Stimulated activated naive CD8-positive, alpha-beta T cell treated with anti-CD3 and anti-CD28 coated beads, Interleukin-15, amount 100 ng/mL, for 72 hours (primary cell): ENCODE data around the gene ALKBH5.

Experiments
- ATAC-seq: fragments of 150-1000 bp; cut with Tn5 transposase; 2 replicates; pipeline ENCODE4 v1.10.0; 2021; ENCODE audit warnings: mild to moderate bottlenecking, moderate library complexity
- DNase-seq, 2 donors: peaks; one replicate each; pipeline ENCODE4 v3.0.0; 2021 to 2022
- H3K27ac Mint-ChIP-seq, 2 donors: one replicate each; pipeline ENCODE4 v1.8.0; 2022; ENCODE audit warnings: mild to moderate bottlenecking in 2 of 2, mixed read lengths in 2 of 2, moderate library complexity in 2 of 2
- H3K27me3 Mint-ChIP-seq: one replicate; pipeline ENCODE4 v1.8.0; 2022; ENCODE audit warnings: mixed read lengths
- H3K4me1 Mint-ChIP-seq: one replicate; pipeline ENCODE4 v1.8.0; 2022; ENCODE audit warnings: mild to moderate bottlenecking, mixed read lengths
- H3K4me3 Mint-ChIP-seq, 2 donors: one replicate each; pipeline ENCODE4 v1.8.0; 2022; ENCODE audit warnings: mild to moderate bottlenecking in 2 of 2, mixed read lengths in 2 of 2, moderate library complexity in 1 of 2
- H3K9me3 Mint-ChIP-seq, 2 donors: one replicate each; pipeline ENCODE4 v1.8.0; 2022; ENCODE audit warnings: mixed read lengths in 2 of 2

The ALKBH5 gene

DNA sequence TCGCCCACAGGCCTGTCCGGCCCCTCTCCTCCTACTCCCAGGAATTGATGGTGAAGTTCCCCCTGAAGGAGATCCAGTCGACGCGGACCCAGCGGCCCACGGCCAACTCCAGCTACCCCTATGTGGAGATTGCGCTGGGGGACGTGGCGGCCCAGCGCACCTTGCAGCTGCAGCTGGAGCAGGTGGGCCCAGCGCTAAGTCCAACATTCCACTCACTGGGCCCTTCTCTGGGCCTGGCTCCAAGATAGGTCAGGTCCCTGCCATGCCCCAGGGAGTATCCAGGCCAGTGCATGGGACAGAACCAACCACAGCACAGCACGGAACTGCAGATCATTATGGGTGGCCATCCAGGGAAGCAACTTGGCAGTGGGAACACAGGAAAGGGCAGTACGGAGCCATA is 9.9 kb upstream of the ALKBH5 start:
- Mint-ChIP-seq H3K27ac (peak overlapping the region in 1 of 2 donors; percentile 25), H3K9me3 (no peaks in the 10 kb centered on the region), H3K4me3 (no peak overlapping the region), H3K27me3 (no peaks in the 10 kb centered on the region), H3K4me1 (peaks cover 7% of the 10 kb centered on the region)
- DNase-seq (no peak), ATAC-seq (no peak)

DNA sequence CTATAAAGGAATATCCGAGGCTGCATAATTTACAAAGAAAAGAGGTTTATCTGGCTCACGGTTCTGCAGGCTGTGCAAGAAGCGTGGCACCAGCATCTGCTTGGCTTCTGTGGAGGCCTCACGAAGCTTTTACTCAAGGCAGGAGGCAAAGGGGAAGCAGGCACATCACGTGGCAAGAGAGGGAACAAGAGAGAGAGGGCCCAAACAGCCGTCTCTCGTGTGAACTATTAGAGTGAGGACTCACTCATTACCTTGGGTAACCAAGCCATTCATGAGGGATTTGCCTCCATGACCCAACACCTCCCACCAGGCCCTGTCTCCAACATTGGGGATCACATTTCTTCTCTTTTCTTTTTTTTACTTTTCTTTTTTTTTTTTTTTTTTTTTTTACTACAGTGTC is 7.5 kb upstream of the ALKBH5 start:
- DNase-seq = no peak
- ATAC-seq = no peak

DNA sequence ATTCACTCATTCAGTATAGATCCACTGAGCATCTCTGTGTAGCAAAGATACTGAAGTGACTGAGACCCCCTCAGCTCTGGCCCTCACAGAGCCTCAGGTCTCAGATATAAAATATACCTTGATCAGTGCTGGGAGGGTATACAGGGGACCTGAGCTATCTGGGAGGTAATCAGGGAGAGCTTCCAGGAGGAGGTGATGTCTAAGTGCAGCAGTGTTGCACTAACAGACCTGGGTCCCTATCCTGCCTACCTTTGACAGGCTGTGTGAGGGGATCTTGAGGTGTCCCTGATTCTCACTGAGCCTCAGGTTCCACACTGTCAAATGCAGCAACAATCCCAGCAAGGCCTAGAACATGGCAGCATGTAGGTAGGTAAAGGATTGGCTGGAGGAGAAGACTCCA is 6.5 kb upstream of the ALKBH5 start:
- no peaks in the 10 kb centered on the region for H3K9me3 Mint-ChIP-seq
- H3K27me3 Mint-ChIP-seq = no peaks in the 10 kb centered on the region
- peaks cover 30% of the 10 kb centered on the region for H3K4me1 Mint-ChIP-seq
- no peak overlapping the region for H3K4me3 Mint-ChIP-seq
- H3K27ac Mint-ChIP-seq = peak overlapping the region in 1 of 2 donors; percentile 89
- DNase-seq = no peak
- no peak for ATAC-seq

More for the DNA sequence above, 7.5 kb upstream of the ALKBH5 start:
- peaks cover 21% of the 10 kb centered on the region for H3K4me1 Mint-ChIP-seq
- H3K4me3 Mint-ChIP-seq = no peak overlapping the region
- no peaks in the 10 kb centered on the region for H3K27me3 Mint-ChIP-seq
- no peak overlapping the region for H3K27ac Mint-ChIP-seq
- H3K9me3 Mint-ChIP-seq = no peaks in the 10 kb centered on the region

DNA sequence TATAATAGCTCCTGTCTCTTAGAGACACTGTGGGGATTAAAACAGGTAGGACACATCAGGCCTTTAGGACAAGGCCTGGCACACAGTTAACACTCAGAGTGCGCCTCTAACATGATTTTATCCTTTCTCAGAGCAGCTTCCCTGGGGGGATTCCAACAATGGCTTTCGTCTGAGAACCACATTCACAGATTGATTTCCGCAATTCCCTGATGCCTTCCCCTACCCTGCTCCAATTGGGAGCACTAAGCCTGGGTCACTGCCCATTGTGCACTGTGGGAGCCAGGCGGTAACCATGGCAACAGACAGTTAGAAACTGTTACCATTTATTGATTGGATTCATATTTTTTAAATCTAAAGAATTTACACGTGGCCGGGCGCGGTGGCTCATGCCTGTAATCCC is 5.9 kb upstream of the ALKBH5 start:
- Mint-ChIP-seq H3K9me3 (no peaks in the 10 kb centered on the region), H3K4me1 (peaks cover 36% of the 10 kb centered on the region), H3K27me3 (no peaks in the 10 kb centered on the region), H3K4me3 (no peak overlapping the region), H3K27ac (no peak overlapping the region)
- DNase-seq = no peak
- ATAC-seq = no peak

DNA sequence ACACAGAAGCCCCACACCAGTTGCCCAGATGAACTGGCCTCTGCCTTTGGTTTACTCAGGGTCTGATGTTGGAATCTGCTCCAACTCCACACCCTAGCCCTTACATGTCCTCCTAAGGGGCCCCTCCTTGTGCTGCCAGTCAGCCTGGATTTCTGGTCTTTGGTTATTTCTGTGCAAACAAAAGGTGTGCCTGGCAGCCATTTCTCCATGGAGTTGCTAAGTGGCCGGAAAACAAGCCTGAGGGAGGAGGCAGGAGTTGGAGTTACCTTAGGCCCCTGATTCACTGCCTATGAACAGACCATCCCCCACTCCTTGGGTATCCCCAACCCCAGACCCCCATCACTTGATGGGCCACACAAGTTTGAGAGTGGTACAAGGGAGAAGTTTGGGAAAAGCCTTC is 4.4 kb upstream of the ALKBH5 start:
- Mint-ChIP-seq H3K4me1 (peaks cover 34% of the 10 kb centered on the region), H3K9me3 (no peaks in the 10 kb centered on the region), H3K4me3 (no peak overlapping the region), H3K27ac (peak overlapping the region in 1 of 2 donors; percentile 77), H3K27me3 (no peaks in the 10 kb centered on the region)
- no peak for ATAC-seq
- no peak for DNase-seq

DNA sequence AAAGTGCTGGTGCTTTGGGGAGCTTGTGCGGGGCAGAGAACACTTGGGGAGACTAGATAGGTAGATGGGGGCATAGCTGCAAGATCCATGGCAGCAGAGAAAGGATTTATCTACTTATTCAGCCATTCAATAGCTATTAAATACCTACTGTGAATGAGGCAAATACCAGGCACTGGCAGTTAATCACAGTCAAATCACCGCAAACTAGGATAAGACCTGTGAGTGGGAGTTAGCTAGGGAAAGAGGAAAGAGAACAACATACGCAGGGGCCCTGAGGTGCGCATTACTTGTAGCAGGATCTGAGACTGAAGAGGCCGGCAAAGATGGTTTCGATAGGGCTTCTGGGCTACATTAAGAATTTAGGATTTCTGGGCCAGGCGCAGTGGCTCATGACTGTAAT is 3.8 kb upstream of the ALKBH5 start:
- no peak for ATAC-seq
- H3K4me3 Mint-ChIP-seq = no peak overlapping the region
- H3K27ac Mint-ChIP-seq = no peak overlapping the region
- no peaks in the 10 kb centered on the region for H3K9me3 Mint-ChIP-seq
- no peaks in the 10 kb centered on the region for H3K27me3 Mint-ChIP-seq
- H3K4me1 Mint-ChIP-seq = peaks cover 35% of the 10 kb centered on the region
- no peak for DNase-seq

DNA sequence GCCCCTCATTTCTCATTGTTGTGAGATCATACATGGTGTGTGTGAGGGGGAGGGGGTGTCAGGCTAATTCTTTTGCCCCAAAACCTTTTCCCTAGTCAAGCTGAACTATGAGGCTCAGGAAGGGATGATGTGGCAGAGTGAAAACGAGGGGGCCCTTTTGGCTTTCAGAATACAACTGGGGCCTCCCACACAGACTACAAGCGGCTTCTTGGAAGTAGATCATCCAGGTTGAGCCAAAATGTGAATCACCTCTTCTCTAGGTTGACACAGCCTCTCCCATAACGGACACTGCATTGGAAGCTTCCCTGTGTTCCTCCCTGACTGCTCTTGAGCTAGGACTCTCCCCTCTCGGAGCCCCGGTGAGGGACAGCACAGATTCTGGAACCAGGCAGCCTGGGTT is 2.3 kb upstream of the ALKBH5 start:
- peak overlapping the region; percentile 90 to 98 for H3K4me3 Mint-ChIP-seq
- peak overlapping the region; percentile 88 to 98 for H3K27ac Mint-ChIP-seq
- peaks cover 47% of the 10 kb centered on the region for H3K4me1 Mint-ChIP-seq
- no peaks in the 10 kb centered on the region for H3K9me3 Mint-ChIP-seq
- DNase-seq (peak; percentile 27 to 49), ATAC-seq (no peak)
- no peaks in the 10 kb centered on the region for H3K27me3 Mint-ChIP-seq

DNA sequence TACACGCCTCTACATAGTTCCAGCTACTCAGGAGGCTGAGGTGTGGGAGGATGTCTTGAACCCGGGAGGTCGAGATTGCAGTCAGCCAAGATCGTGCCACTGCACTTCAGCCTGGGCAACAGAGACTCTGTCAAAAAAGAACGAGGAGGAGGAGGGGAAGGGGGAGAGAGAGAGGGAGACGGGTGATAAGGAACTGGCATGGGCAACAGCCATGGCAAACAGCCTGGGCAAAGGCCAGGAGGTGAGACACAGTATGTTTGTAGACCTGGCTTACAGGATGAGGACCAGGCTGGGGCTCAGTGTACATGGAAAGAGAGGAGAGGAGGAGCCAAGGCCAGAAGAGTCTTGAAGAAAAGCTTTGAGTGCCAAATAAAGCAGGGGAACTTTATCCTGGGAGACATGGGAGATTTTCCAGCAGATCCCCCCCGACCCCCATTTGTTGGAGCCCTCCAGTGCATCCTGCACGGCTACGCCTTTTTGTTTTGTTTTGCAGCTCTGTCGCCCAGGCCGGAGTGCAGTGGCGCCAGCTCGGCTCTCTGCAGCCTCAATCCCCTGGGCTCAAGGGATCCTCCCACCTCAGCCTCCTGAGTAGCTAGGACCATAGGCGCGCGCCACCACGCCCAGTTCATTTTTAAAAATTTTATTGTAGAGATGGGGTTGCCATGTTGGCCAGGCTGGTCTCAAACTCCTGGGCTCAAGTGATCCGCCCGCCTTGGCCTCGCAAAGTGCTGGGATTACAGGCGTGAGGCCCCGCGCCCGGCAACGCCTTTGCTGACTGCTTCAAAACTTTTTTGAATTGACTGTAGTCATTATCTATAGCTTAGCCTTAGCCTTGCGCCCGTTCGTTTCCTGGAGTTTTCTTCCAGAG is 1.3 kb upstream of the ALKBH5 start:
- Mint-ChIP-seq H3K9me3 (no peaks in the 10 kb centered on the region), H3K27me3 (no peaks in the 10 kb centered on the region), H3K27ac (peak overlapping the region; percentile 98 to 99), H3K4me1 (peaks cover 57% of the 10 kb centered on the region), H3K4me3 (peak overlapping the region; percentile 90 to 98)
- no peak for DNase-seq
- no peak for ATAC-seq

DNA sequence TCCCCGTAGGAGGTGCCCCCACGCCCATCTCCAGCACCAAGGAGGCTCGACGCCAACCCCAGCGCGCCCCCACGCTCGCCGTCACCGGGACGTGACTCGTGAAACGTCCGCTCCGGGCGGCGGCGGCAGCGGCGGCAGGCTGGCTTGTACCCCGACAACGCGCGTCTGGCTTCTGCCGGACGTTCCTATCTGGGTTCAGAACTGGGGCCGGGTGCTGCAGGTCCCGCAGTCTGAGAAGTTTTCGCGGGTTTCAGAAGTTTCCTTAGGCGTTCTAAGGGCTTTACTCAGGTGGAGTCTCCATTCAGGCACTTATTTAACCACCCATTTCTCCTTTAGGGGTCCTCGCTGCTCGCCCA is 672 bp upstream of the ALKBH5 start:
- Mint-ChIP-seq H3K4me1 (peaks cover 63% of the 10 kb centered on the region), H3K27ac (peak overlapping the region; percentile 98 to 99), H3K4me3 (peak overlapping the region; percentile 90 to 98), H3K9me3 (no peaks in the 10 kb centered on the region), H3K27me3 (no peaks in the 10 kb centered on the region)
- peak in 1 of 2 donors; percentile 85 for DNase-seq
- peak; percentile 58 for ATAC-seq

DNA sequence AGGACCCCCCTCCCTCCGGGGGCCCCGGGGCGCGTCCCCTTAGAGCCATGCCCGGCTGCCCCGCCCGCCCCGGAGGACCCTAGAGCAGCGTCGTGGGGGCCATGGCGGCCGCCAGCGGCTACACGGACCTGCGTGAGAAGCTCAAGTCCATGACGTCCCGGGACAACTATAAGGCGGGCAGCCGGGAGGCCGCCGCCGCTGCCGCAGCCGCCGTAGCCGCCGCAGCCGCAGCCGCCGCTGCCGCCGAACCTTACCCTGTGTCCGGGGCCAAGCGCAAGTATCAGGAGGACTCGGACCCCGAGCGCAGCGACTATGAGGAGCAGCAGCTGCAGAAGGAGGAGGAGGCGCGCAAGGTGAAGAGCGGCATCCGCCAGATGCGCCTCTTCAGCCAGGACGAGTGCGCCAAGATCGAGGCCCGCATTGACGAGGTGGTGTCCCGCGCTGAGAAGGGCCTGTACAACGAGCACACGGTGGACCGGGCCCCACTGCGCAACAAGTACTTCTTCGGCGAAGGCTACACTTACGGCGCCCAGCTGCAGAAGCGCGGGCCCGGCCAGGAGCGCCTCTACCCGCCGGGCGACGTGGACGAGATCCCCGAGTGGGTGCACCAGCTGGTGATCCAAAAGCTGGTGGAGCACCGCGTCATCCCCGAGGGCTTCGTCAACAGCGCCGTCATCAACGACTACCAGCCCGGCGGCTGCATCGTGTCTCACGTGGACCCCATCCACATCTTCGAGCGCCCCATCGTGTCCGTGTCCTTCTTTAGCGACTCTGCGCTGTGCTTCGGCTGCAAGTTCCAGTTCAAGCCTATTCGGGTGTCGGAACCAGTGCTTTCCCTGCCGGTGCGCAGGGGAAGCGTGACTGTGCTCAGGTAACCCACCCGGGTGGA is 759 bp downstream of the ALKBH5 start:
- Mint-ChIP-seq H3K4me3 (peak overlapping the region; percentile 90 to 98), H3K9me3 (no peaks in the 10 kb centered on the region), H3K4me1 (peaks cover 74% of the 10 kb centered on the region), H3K27ac (peak overlapping the region; percentile 93 to 97), H3K27me3 (no peaks in the 10 kb centered on the region)
- ATAC-seq (peak; percentile 16), DNase-seq (peak; percentile 55 to 73)

DNA sequence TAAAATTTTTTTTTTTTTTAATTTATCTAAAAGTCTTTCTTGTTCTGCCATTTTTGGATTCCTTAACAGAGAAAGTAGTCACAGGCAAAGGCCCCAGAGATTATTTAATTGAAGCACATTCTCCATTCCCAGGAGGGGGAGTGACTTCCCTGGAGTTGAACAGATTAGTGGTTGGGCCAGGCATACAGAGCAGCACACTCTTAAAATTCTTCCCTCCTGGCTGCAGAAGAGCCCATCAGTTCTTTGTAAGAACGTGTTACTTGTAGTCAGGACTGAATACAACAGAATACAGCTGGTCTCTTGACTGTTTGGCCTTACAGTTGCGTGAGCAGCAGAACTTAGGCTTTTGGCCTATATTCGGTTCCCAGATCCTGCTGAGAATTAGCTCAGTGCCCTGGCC is 1.8 kb downstream of the ALKBH5 start:
- H3K27ac Mint-ChIP-seq = peak overlapping the region; percentile 93 to 97
- H3K9me3 Mint-ChIP-seq = no peaks in the 10 kb centered on the region
- ATAC-seq (no peak), DNase-seq (no peak)
- peaks cover 79% of the 10 kb centered on the region for H3K4me1 Mint-ChIP-seq
- no peaks in the 10 kb centered on the region for H3K27me3 Mint-ChIP-seq
- H3K4me3 Mint-ChIP-seq = peak overlapping the region; percentile 90 to 98

DNA sequence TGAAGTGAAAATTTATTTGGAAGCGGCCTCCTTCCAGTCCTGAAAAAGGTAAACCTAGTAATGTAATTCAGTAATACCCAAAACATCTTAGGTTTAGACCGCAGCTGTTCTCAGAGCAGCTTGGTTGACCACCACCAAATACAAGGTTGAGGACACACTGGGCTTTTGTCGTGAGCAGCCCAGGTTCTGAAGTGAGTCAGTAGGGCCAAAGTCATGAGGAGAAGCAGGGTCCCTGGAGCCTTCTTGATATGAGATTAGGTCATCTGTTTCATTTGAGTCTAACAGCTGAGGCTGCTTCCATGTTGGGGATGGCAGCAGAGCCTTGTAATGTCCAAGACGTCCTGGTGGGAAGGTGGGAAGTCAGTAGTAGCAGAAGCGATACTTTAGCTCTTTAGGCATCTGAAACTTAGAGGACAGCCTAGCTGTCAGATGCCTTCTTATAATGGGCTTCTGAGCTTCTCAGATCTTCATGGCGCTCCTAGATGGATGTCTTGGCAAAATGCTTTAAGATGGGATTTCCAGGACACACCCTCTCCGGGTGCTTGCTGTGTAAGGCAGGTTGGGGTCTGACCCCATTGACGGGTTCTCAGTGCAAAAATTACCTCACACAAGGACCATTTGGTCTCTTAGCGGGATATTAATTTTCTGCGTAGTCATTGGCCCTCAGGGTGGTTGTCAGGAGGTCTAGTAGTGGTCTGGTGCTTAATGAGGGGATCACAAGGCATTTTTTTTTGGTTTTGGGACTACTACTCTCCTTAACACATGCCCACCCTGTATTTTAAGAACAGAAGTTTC is 2.4 kb downstream of the ALKBH5 start:
- Mint-ChIP-seq H3K9me3 (no peaks in the 10 kb centered on the region), H3K4me3 (peak overlapping the region; percentile 90 to 98)
- no peak for ATAC-seq

DNA sequence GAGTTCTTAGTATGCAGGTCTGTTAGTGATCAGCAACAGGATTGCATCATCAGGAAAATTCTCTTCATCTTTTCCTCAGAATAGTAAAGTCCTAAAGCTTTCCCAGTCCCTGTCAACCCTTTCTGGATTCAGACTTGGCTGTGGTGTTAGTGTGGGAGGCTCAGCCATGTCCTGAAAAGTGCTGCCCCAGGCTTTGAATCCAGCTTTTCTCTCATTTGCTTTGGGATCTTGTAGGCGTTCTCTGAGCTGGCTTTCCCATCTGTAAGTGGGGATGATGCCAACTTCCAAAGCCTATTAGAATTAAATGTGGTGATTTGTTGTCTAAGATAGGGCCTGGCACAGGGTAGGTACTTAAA is 3.0 kb downstream of the ALKBH5 start:
- Mint-ChIP-seq H3K27me3 (no peaks in the 10 kb centered on the region), H3K4me3 (peak overlapping the region; percentile 90 to 98), H3K9me3 (no peaks in the 10 kb centered on the region), H3K27ac (peak overlapping the region; percentile 75 to 93), H3K4me1 (peaks cover 79% of the 10 kb centered on the region)
- ATAC-seq = no peak
- no peak for DNase-seq

More for the DNA sequence above, 2.4 kb downstream of the ALKBH5 start:
- no peaks in the 10 kb centered on the region for H3K27me3 Mint-ChIP-seq
- no peak for DNase-seq
- H3K27ac Mint-ChIP-seq = peak overlapping the region; percentile 48 to 93
- peaks cover 79% of the 10 kb centered on the region for H3K4me1 Mint-ChIP-seq

DNA sequence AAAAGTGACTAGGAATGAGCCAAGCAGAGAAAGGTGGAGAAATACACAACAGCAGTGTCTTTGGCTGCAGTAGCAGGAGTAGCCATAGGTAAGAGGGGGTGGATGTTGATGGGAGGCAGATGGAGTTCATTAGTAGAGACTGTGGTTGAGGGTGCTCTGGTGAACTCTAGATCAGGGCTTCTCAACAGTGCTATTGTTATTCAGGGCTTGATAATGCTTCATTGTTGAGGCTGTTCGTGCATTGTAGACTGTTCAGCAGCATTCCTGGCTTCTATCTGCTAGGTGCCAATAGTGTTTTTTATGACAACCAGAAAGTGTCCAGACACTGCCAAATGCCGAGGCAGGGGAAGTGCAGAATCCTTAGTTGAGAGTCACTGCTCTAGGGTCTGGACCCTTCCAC is 3.6 kb downstream of the ALKBH5 start:
- Mint-ChIP-seq H3K27me3 (no peaks in the 10 kb centered on the region), H3K4me3 (peak overlapping the region; percentile 90 to 98), H3K4me1 (peaks cover 79% of the 10 kb centered on the region), H3K9me3 (no peaks in the 10 kb centered on the region), H3K27ac (peak overlapping the region; percentile 27 to 93)
- ATAC-seq (no peak), DNase-seq (no peak)
